ENCODE results near the gene RGR.
A peak's percentile ranks its signal among the peaks of the same experiment; 100 is the strongest.

GRCh38 chr10:84267503-84268126, 22.8 kb downstream of the RGR start:
- TF ChIP-seq, protein P1, sequence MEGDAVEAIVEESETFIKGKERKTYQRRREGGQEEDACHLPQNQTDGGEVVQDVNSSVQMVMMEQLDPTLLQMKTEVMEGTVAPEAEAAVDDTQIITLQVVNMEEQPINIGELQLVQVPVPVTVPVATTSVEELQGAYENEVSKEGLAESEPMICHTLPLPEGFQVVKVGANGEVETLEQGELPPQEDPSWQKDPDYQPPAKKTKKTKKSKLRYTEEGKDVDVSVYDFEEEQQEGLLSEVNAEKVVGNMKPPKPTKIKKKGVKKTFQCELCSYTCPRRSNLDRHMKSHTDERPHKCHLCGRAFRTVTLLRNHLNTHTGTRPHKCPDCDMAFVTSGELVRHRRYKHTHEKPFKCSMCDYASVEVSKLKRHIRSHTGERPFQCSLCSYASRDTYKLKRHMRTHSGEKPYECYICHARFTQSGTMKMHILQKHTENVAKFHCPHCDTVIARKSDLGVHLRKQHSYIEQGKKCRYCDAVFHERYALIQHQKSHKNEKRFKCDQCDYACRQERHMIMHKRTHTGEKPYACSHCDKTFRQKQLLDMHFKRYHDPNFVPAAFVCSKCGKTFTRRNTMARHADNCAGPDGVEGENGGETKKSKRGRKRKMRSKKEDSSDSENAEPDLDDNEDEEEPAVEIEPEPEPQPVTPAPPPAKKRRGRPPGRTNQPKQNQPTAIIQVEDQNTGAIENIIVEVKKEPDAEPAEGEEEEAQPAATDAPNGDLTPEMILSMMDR (IDR thresholded peaks at IDR 0.05), result peak; percentile 18 to 49 (median 33)
- no peak for TF ChIP-seq POLR2A (IDR thresholded peaks at IDR 0.05)
